ENCODE data around the gene SCAND1.

The SCAND1 gene

GRCh38 chr20:35984382-35984781 is 30.1 kb upstream of the SCAND1 start:
- no peak for TF ChIP-seq TAF1 (IDR thresholded peaks at IDR 0.05; ENCODE audit: borderline replicate concordance, insufficient read depth, low read length)
- TF ChIP-seq REST (IDR thresholded peaks at IDR 0.05; ENCODE audit: insufficient read depth in 1 of 2, low read depth in 2 of 2, low read length in 2 of 2): no peak
- no peak for TF ChIP-seq SIN3A (IDR thresholded peaks at IDR 0.05; ENCODE audit: borderline replicate concordance, insufficient read depth, low read length)
- no peak for TF ChIP-seq FOXP2 (optimal IDR thresholded peaks at IDR 0.05; ENCODE audit: borderline replicate concordance, extremely low read depth, extremely low read length, insufficient read depth)
- no peak for TF ChIP-seq POLR2AphosphoS5 (IDR thresholded peaks at IDR 0.05; ENCODE audit: low read depth, low read length)

GRCh38 chr20:35981969-35982368 is 27.7 kb upstream of the SCAND1 start:
- TF ChIP-seq FOXP2 (optimal IDR thresholded peaks at IDR 0.05; ENCODE audit: borderline replicate concordance, extremely low read depth, extremely low read length, insufficient read depth) (no peak), TAF1 (IDR thresholded peaks at IDR 0.05; ENCODE audit: borderline replicate concordance, insufficient read depth, low read length) (no peak), SIN3A (IDR thresholded peaks at IDR 0.05; ENCODE audit: borderline replicate concordance, insufficient read depth, low read length) (no peak), POLR2AphosphoS5 (IDR thresholded peaks at IDR 0.05; ENCODE audit: low read depth, low read length) (no peak), REST (IDR thresholded peaks at IDR 0.05; ENCODE audit: insufficient read depth in 1 of 2, low read depth in 2 of 2, low read length in 2 of 2) (no peak)

- no peak for TF ChIP-seq POLR2AphosphoS5 (IDR thresholded peaks at IDR 0.05; ENCODE audit: low read depth, low read length)
- TF ChIP-seq SIN3A (IDR thresholded peaks at IDR 0.05; ENCODE audit: borderline replicate concordance, insufficient read depth, low read length): no peak
- no peak for TF ChIP-seq TAF1 (IDR thresholded peaks at IDR 0.05; ENCODE audit: borderline replicate concordance, insufficient read depth, low read length)
- no peak for TF ChIP-seq FOXP2 (optimal IDR thresholded peaks at IDR 0.05; ENCODE audit: borderline replicate concordance, extremely low read depth, extremely low read length, insufficient read depth)
- no peak for TF ChIP-seq REST (IDR thresholded peaks at IDR 0.05; ENCODE audit: insufficient read depth in 1 of 2, low read depth in 2 of 2, low read length in 2 of 2)
Measured at GRCh38 chr20:35979544-35979943, 25.2 kb upstream of the SCAND1 start.

- TF ChIP-seq FOXP2 (optimal IDR thresholded peaks at IDR 0.05; ENCODE audit: borderline replicate concordance, extremely low read depth, extremely low read length, insufficient read depth) (no peak), SIN3A (IDR thresholded peaks at IDR 0.05; ENCODE audit: borderline replicate concordance, insufficient read depth, low read length) (no peak), POLR2AphosphoS5 (IDR thresholded peaks at IDR 0.05; ENCODE audit: low read depth, low read length) (no peak), TAF1 (IDR thresholded peaks at IDR 0.05; ENCODE audit: borderline replicate concordance, insufficient read depth, low read length) (no peak), REST (IDR thresholded peaks at IDR 0.05; ENCODE audit: insufficient read depth in 1 of 2, low read depth in 2 of 2, low read length in 2 of 2) (no peak)
Measured at GRCh38 chr20:35978041-35978513, 23.8 kb upstream of the SCAND1 start.
